Trophoblast cell (in vitro differentiated cells and primary cell): ENCODE data around the gene HSD17B10.

Source experiments
- DNase-seq, 2 donors: peaks; one replicate each; pipeline ENCODE4 v3.0.0-alpha.2; 2016
- H2AFZ ChIP-seq: 2 replicates; pipeline ENCODE4 v1.6.1; 2013; ENCODE audit warnings: low read length, moderate library complexity, mild to moderate bottlenecking; ENCODE audit not compliant: insufficient read depth, poor library complexity
- H2AK5ac ChIP-seq: 2 replicates; pipeline ENCODE4 v1.6.1; 2013; ENCODE audit warnings: mild to moderate bottlenecking, low read length
- H2BK120ac ChIP-seq: 2 replicates; pipeline ENCODE4 v1.6.1; 2013; ENCODE audit warnings: low read length, mild to moderate bottlenecking, moderate library complexity; ENCODE audit not compliant: insufficient read depth, poor library complexity
- H2BK12ac ChIP-seq: 2 replicates; pipeline ENCODE4 v1.6.1; 2013; ENCODE audit warnings: mild to moderate bottlenecking, low read length, moderate library complexity
- H2BK5ac ChIP-seq: 2 replicates; pipeline ENCODE4 v1.6.1; 2013; ENCODE audit warnings: low read length, low read depth, moderate library complexity, mild to moderate bottlenecking; ENCODE audit not compliant: poor library complexity
- H3K14ac ChIP-seq: 2 replicates; pipeline ENCODE4 v1.6.1; 2013; ENCODE audit warnings: mild to moderate bottlenecking, low read length
- H3K18ac ChIP-seq: 2 replicates; pipeline ENCODE4 v1.6.1; 2013; ENCODE audit warnings: mild to moderate bottlenecking, low read length
- H3K23ac ChIP-seq: 2 replicates; pipeline ENCODE4 v1.6.1; 2013; ENCODE audit warnings: low read length
- H3K27ac ChIP-seq: 2 replicates; pipeline ENCODE4 v1.5.1; 2013; ENCODE audit warnings: low read depth, mild to moderate bottlenecking, inconsistent platforms, low read length, moderate library complexity
- H3K27me3 ChIP-seq: 2 replicates; pipeline ENCODE4 v1.6.1; 2013; ENCODE audit warnings: inconsistent platforms, mild to moderate bottlenecking, low read length, moderate library complexity; ENCODE audit not compliant: insufficient read depth
- H3K36me3 ChIP-seq, 2 experiments: 1 replicate in 1 of 2; 2 replicates in 1 of 2; pipeline ENCODE4 v1.6.1; 2013; ENCODE audit warnings: low read length in 2 of 2, mild to moderate bottlenecking in 2 of 2, moderate library complexity in 1 of 2; ENCODE audit not compliant: insufficient read depth in 2 of 2, control insufficient read depth in 1 of 2
- H3K4ac ChIP-seq: 2 replicates; pipeline ENCODE4 v1.6.1; 2013; ENCODE audit warnings: low read depth, mild to moderate bottlenecking, low read length, moderate library complexity
- H3K4me1 ChIP-seq, 2 experiments: 1 replicate in 1 of 2; 2 replicates in 1 of 2; pipeline ENCODE4 v1.6.1; 2013; ENCODE audit warnings: low read length in 2 of 2, mild to moderate bottlenecking in 2 of 2, moderate library complexity in 1 of 2; ENCODE audit not compliant: insufficient read depth in 2 of 2, control insufficient read depth in 1 of 2
- H3K4me2 ChIP-seq: 2 replicates; pipeline ENCODE4 v1.6.1; 2013; ENCODE audit warnings: inconsistent platforms, mild to moderate bottlenecking, low read length, moderate library complexity
- H3K4me3 ChIP-seq: 2 replicates; pipeline ENCODE4 v1.5.1; 2013; ENCODE audit warnings: mild to moderate bottlenecking, low read depth, low read length, inconsistent platforms
- H3K79me1 ChIP-seq: one replicate; pipeline ENCODE4 v1.6.1; 2013; ENCODE audit warnings: low read length
- H3K79me2 ChIP-seq: 2 replicates; pipeline ENCODE4 v1.6.1; 2013; ENCODE audit warnings: low read length, mild to moderate bottlenecking; ENCODE audit not compliant: control insufficient read depth, insufficient read depth, poor library complexity
- H3K9ac ChIP-seq: 2 replicates; pipeline ENCODE4 v1.6.1; 2013; ENCODE audit warnings: mild to moderate bottlenecking, low read length
- H3K9me3 ChIP-seq: 2 replicates; pipeline ENCODE4 v1.6.1; 2013; ENCODE audit warnings: low read depth, mild to moderate bottlenecking, control low read depth, inconsistent platforms, low read length; ENCODE audit not compliant: insufficient read depth
- H4K12ac ChIP-seq: 2 replicates; pipeline ENCODE4 v1.6.1; 2013; ENCODE audit warnings: low read depth, mild to moderate bottlenecking, low read length, moderate library complexity
- H4K8ac ChIP-seq: 2 replicates; pipeline ENCODE4 v1.6.1; 2013; ENCODE audit warnings: low read depth, mild to moderate bottlenecking, low read length, moderate library complexity
- H4K91ac ChIP-seq: one replicate; pipeline ENCODE4 v1.6.1; 2013; ENCODE audit warnings: low read depth, mild to moderate bottlenecking, low read length, moderate library complexity
- WGBS: extraction: QIAGEN DNeasy Blood & Tissue Kit; methylation state at CpG from one replicate; pipeline ENCODE4 v1.1.7; 2013; ENCODE audit warnings: missing lambda C conversion rate; ENCODE audit not compliant: insufficient read length, insufficient coverage; ENCODE audit errors: extremely low coverage; 5-methylcytosine and 5-hydroxymethylcytosine counted together

The HSD17B10 gene

DNA sequence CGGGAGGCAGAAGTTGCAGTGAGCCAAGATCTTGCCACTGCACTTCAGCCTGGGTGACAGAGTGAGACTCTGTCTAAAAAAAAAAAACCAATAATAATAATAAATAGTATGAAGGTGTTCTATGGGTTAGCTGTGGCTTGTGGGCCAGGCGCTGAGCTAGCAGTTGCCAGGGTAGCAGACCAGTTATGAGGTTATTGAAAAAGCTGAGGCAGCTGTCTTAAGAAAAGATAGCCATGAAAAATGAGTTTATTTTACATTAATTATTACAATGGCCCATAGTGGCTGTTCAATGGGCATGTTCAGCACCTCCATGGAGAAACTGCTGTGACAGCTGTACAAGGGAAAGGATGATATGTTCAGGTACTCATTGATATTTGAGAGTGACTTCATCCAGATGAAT, 13.3 kb upstream of the HSD17B10 start:
- no CpG with 5 or more reads among the region's 2 CpGs for WGBS
- DNase-seq, result no peak
- no peak overlapping the region for H3K4ac ChIP-seq
- H3K18ac ChIP-seq, result no peak overlapping the region
- no peak overlapping the region for H4K12ac ChIP-seq
- H2BK12ac ChIP-seq, result no peak overlapping the region
- H3K79me1 ChIP-seq, result no peaks in the 10 kb centered on the region
- H3K4me2 ChIP-seq, result no peak overlapping the region
- H4K8ac ChIP-seq, result no peak overlapping the region
- H3K9ac ChIP-seq, result no peak overlapping the region
- H4K91ac ChIP-seq, result no peak overlapping the region
- H2BK120ac ChIP-seq, result no peak overlapping the region
- H3K79me2 ChIP-seq, result no peaks in the 10 kb centered on the region
- no peak overlapping the region for H3K4me3 ChIP-seq
- no peak overlapping the region for H2AFZ ChIP-seq
- H3K4me1 ChIP-seq, result no peaks in the 10 kb centered on the region
- no peaks in the 10 kb centered on the region for H3K9me3 ChIP-seq
- H3K14ac ChIP-seq, result no peak overlapping the region
- no peaks in the 10 kb centered on the region for H3K27me3 ChIP-seq
- H2BK5ac ChIP-seq, result no peak overlapping the region
- no peak overlapping the region for H2AK5ac ChIP-seq
- H3K36me3 ChIP-seq, result no peaks in the 10 kb centered on the region
- H3K27ac ChIP-seq, result no peak overlapping the region
- H3K23ac ChIP-seq, result no peak overlapping the region

- Histone ChIP-seq H3K4ac (no peak overlapping the region), H2AK5ac (no peak overlapping the region), H2BK120ac (no peak overlapping the region), H3K9ac (no peak overlapping the region), H3K79me1 (no peaks in the 10 kb centered on the region), H3K4me1 (peaks cover 1 to 2% of the 10 kb centered on the region in 2 experiments), H2AFZ (no peak overlapping the region), H3K4me2 (no peak overlapping the region), H3K4me3 (no peak overlapping the region), H3K27me3 (no peaks in the 10 kb centered on the region), H3K23ac (no peak overlapping the region), H2BK5ac (no peak overlapping the region), H4K12ac (no peak overlapping the region), H3K36me3 (no peaks in the 10 kb centered on the region), H3K14ac (no peak overlapping the region), H4K91ac (no peak overlapping the region), H4K8ac (no peak overlapping the region), H3K27ac (no peak overlapping the region), H3K79me2 (no peaks in the 10 kb centered on the region), H3K18ac (no peak overlapping the region), H2BK12ac (no peak overlapping the region), H3K9me3 (no peaks in the 10 kb centered on the region)
- DNase-seq, result peak; percentile 26 to 62
- no CpG with 5 or more reads among the region's 6 CpGs for WGBS
These were observed 11.8 kb upstream of the HSD17B10 start for GRCh38 chrX:53445977-53446376.

DNA sequence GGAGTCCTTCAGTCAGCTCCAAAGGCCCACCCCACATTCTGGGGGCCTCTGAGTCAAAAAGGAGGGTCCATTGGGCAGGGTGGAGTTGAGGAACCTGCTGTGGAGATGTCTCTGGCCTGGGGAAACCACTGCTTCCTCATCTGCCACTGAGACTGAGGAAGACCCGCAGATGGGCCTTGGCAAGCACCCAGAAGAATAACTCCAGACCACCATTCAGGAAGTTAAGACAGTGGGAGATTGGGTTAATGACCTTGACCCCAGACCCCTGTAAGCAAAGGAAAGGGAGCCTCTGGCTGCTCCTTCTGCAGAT, 8.1 kb upstream of the HSD17B10 start:
- H2BK120ac ChIP-seq, result no peak overlapping the region
- no peak overlapping the region for H3K27ac ChIP-seq
- peak overlapping the region; percentile 82 for H3K4me2 ChIP-seq
- H3K4me3 ChIP-seq, result no peak overlapping the region
- H3K9me3 ChIP-seq, result no peaks in the 10 kb centered on the region
- H3K14ac ChIP-seq, result no peak overlapping the region
- WGBS, result no CpG with 5 or more reads among the region's 1 CpG
- H4K91ac ChIP-seq, result no peak overlapping the region
- no peaks in the 10 kb centered on the region for H3K27me3 ChIP-seq
- DNase-seq, result no peak
- no peaks in the 10 kb centered on the region for H3K79me2 ChIP-seq
- no peak overlapping the region for H2BK12ac ChIP-seq
- no peaks in the 10 kb centered on the region for H3K79me1 ChIP-seq
- no peak overlapping the region for H3K9ac ChIP-seq
- H2AFZ ChIP-seq, result no peak overlapping the region
- no peaks in the 10 kb centered on the region for H3K36me3 ChIP-seq
- no peak overlapping the region for H3K23ac ChIP-seq
- no peak overlapping the region for H3K4ac ChIP-seq
- H2BK5ac ChIP-seq, result no peak overlapping the region
- H3K18ac ChIP-seq, result no peak overlapping the region
- no peak overlapping the region for H4K12ac ChIP-seq
- H4K8ac ChIP-seq, result no peak overlapping the region
- H3K4me1 ChIP-seq, result peaks cover 1 to 5% of the 10 kb centered on the region in 2 experiments
- no peak overlapping the region for H2AK5ac ChIP-seq

DNA sequence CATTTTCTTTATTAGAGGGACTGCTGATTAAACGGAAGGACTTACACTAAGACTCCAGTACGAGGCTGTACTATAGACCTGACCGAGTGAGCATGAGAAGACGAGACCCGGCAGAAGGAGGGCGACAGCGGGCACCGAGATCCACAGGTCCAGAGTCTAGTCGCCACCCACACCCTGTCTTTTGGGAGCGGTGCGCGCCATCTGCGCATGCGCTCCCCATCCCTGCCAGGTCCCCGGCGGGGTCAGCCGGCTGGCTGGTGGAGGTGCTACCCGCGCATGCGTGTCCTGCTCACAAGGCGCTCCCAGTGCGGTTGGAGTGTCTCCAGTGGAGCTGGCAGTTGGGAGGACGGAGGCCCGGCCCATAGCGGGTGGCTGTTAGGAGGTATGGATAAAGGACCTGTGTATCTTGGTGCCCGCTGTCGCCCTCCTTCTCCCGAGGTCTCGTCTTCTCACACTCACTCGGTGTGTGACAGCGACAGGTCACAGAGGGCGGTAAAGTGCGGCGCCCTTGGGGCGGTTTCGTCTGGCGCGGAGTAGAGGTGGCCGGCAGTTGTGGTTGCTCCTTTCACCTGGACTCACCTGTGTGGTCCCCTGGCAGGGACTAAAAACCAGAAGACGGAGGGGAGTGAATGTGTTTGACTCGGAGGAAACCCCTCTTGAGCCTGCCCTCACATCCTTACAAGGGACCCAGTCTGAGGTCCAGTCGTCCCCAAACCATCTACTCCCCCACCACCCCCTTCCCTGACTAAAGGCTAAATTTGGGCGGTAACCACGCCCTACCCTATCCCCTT, 7.6 kb upstream of the HSD17B10 start:
- peak overlapping the region; percentile 61 for H4K8ac ChIP-seq
- H3K4ac ChIP-seq, result no peak overlapping the region
- H3K9me3 ChIP-seq, result no peaks in the 10 kb centered on the region
- H2BK5ac ChIP-seq, result no peak overlapping the region
- H3K4me3 ChIP-seq, result peak overlapping the region; percentile 28
- H2BK120ac ChIP-seq, result no peak overlapping the region
- peak overlapping the region; percentile 82 for H3K4me2 ChIP-seq
- H3K9ac ChIP-seq, result no peak overlapping the region
- no peak overlapping the region for H3K23ac ChIP-seq
- H3K27me3 ChIP-seq, result no peaks in the 10 kb centered on the region
- no peaks in the 10 kb centered on the region for H3K79me1 ChIP-seq
- peak; percentile 55 to 81 for DNase-seq
- H4K91ac ChIP-seq, result no peak overlapping the region
- no CpG with 5 or more reads among the region's 44 CpGs for WGBS
- no peak overlapping the region for H2BK12ac ChIP-seq
- no peak overlapping the region for H2AK5ac ChIP-seq
- no peaks in the 10 kb centered on the region for H3K36me3 ChIP-seq
- peak overlapping the region; percentile 37 for H2AFZ ChIP-seq
- no peak overlapping the region for H4K12ac ChIP-seq
- H3K27ac ChIP-seq, result no peak overlapping the region
- peak overlapping the region; percentile 2 for H3K14ac ChIP-seq
- H3K79me2 ChIP-seq, result no peaks in the 10 kb centered on the region
- H3K4me1 ChIP-seq, result peaks cover 1 to 5% of the 10 kb centered on the region in 2 experiments
- H3K18ac ChIP-seq, result no peak overlapping the region
